Measurements from ENCODE around the gene CTAGE1. TPM values are rescaled to one million over a fixed set of nuclear protein-coding genes. Genes with fewer than 3 reads are reported as not detected.

CTAGE1 gene
- total RNA-seq, 1 donor from 2014 or later: not detected

GRCh38 chr18:22412176-22412911 lies 5.4 kb downstream of the CTAGE1 start:
- no peaks in the 10 kb centered on the region for H3K9me3 ChIP-seq
- no peaks in the 10 kb centered on the region for H3K36me3 ChIP-seq
- H3K27ac ChIP-seq: no peak overlapping the region
- H3K4me1 ChIP-seq: no peaks in the 10 kb centered on the region
- no peak for TF ChIP-seq CTCF (IDR thresholded peaks at IDR 0.05)
- H3K27me3 ChIP-seq (ENCODE audit: low read depth): no peaks in the 10 kb centered on the region
- DNase-seq: no peak
- no peak for ATAC-seq
- intact Hi-C loops (cut with DNase I): no loop called here
- no peak overlapping the region for H3K4me3 ChIP-seq

- intact Hi-C loops (cut with DNase I): no loop called here
These were observed 6.3 kb downstream of the CTAGE1 start for GRCh38 chr18:22411446-22411845.

GRCh38 chr18:22410126-22410525 lies 7.6 kb downstream of the CTAGE1 start:
- H3K27ac ChIP-seq: no peak overlapping the region
- TF ChIP-seq CTCF (IDR thresholded peaks at IDR 0.05): no peak
- DNase-seq (no peak), ATAC-seq (no peak)
- intact Hi-C loops (cut with DNase I): no loop called here
- H3K4me1 ChIP-seq: no peaks in the 10 kb centered on the region
- H3K4me3 ChIP-seq: no peak overlapping the region
- peaks cover 4% of the 10 kb centered on the region for H3K9me3 ChIP-seq
- no peaks in the 10 kb centered on the region for H3K36me3 ChIP-seq
- no peaks in the 10 kb centered on the region for H3K27me3 ChIP-seq (ENCODE audit: low read depth)

More at GRCh38 chr18:22411446-22411845, 6.3 kb downstream of the CTAGE1 start:
- Histone ChIP-seq H3K36me3 (no peaks in the 10 kb centered on the region), H3K9me3 (no peaks in the 10 kb centered on the region), H3K27ac (no peak overlapping the region), H3K4me1 (no peaks in the 10 kb centered on the region), H3K27me3 (ENCODE audit: low read depth) (no peaks in the 10 kb centered on the region), H3K4me3 (no peak overlapping the region)
- no peak for TF ChIP-seq CTCF (IDR thresholded peaks at IDR 0.05)
- DNase-seq: no peak
- no peak for ATAC-seq

GRCh38 chr18:22409445-22409844 lies 8.3 kb downstream of the CTAGE1 start:
- peaks cover 4% of the 10 kb centered on the region for H3K9me3 ChIP-seq
- H3K27ac ChIP-seq: no peak overlapping the region
- H3K4me3 ChIP-seq: no peak overlapping the region
- ATAC-seq (no peak), DNase-seq (no peak)
- H3K4me1 ChIP-seq: no peaks in the 10 kb centered on the region
- intact Hi-C loops (cut with DNase I): no loop called here
- no peaks in the 10 kb centered on the region for H3K36me3 ChIP-seq
- TF ChIP-seq CTCF (IDR thresholded peaks at IDR 0.05): no peak
- no peaks in the 10 kb centered on the region for H3K27me3 ChIP-seq (ENCODE audit: low read depth)

- intact Hi-C loops (cut with DNase I): no loop called here
- H3K27me3 ChIP-seq (ENCODE audit: low read depth): no peaks in the 10 kb centered on the region
- H3K27ac ChIP-seq: no peak overlapping the region
- no peaks in the 10 kb centered on the region for H3K36me3 ChIP-seq
- TF ChIP-seq CTCF (IDR thresholded peaks at IDR 0.05): no peak
- no peak for DNase-seq
- H3K9me3 ChIP-seq: peaks cover 10% of the 10 kb centered on the region
- ATAC-seq: no peak
- no peaks in the 10 kb centered on the region for H3K4me1 ChIP-seq
- no peak overlapping the region for H3K4me3 ChIP-seq
These were observed 9.7 kb downstream of the CTAGE1 start for GRCh38 chr18:22408059-22408458.

Measured in lower lobe of right lung (tissue), 2 donors.